HG02623 (cell line): Measurements from ENCODE around the gene SAMD4A.

ENCODE experiments used
- ATAC-seq: cut with Tn5 transposase; IDR thresholded peaks from one replicate; pipeline ENCODE4 v1.9.1; 2021; ENCODE audit warnings: moderate library complexity; ENCODE audit not compliant: unreplicated experiment

Gene SAMD4A

GRCh38 chr14:54564868-54565784 lies 1.8 kb upstream of the SAMD4A start:
- ATAC-seq: peak; percentile 31

GRCh38 chr14:54565785-54566409 lies 1.0 kb upstream of the SAMD4A start:
- ATAC-seq: peak; percentile 41

DNA sequence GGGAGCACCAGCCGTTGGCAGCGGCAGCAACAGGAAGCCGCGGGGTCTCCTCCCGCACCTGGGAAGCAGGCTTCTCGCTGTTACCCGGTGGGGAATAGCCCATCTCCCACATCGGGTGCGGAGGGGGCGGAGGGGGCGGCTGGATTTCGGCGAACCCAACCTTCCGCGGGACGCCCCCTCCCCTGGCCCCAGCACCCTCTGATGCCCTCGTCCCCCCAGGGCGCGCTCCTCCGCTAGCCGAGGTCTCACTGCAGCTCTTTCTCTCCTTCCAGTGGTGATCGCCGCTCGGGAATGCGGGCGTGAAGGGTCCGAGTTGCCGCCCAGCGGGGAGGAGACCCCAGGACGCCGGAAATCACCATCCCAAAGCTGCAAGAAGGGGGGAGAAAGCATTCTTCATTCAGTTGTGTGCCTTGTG lies 303 bp downstream of the SAMD4A start:
- ATAC-seq: no peak

DNA sequence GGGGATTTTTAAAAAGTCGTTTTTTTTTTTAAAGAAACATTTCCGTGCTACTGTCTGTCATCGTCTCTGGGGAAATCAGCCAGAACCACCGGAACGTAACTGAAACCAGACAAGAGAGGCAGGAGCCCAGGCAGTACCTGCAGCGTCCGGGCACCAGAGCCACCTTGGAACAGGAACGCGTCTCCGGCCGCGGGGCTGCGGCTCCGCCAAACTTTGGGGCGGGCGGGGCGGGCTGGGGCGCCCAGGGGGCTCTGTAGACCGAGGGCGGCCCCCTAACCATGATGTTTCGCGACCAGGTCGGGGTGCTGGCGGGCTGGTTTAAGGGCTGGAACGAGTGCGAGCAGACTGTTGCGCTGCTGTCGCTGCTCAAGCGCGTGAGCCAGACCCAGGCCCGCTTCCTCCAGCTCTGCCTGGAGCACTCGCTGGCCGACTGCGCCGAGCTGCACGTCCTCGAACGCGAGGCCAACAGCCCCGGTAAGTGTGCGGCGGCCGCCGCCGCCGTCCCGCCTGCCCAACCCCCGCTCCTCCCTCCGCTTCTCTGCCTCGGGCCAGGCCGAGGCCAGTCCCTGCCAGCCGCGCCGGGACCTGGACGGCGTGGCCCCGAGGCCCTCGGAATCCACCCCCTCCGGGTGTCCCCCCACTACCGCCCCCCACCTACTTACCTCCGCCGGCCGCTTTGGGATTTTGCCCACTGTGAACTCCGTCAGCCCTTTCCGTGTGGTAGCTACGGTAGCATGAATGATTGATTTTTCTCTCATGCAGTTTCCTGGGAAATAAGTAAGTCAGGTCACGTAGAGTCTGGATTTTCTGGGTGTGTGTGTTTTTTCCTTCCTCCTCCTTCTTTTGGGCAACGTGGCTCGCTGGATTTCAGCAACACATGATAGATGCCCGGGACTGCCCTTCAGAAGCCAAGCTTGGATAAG lies 972 bp downstream of the SAMD4A start:
- no peak for ATAC-seq

DNA sequence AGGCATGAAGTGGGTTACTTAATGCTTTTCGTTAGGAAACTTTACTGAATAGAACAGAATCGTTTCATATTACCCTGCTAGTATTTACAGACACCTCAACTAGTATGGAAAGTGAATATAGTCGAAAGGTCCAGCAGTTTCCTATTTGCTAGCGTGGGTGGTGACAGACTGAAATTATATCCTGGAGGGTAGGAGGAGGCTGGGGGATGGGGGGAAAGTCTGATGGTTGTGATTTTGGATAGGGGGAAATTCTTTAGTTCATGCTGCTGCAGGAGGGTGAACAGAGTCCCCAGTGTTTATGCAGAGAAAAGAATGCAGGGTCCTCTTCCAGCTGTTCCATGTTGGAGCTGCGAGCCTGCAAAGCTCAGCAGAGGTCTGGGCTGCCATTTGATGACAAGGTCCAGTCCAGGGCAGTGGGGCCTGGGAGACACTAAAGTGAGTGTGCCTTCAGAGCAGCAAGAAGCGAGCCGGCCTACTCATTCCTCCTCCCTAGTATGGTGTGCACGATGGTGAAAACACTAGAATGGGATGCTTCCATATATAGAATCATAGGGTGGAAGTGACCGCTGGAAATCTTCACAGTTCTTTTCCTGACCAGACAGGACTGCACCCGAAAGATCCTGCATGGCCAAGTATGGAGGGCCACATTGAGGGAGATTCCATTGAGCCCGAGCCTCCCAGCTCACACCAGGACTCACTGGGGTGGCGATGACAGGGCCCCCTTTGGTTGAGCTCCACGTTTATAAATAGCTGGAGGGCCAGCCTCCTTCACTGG lies 2.1 kb downstream of the SAMD4A start:
- no peak for ATAC-seq

GRCh38 chr14:54570047-54570446 lies 3.1 kb downstream of the SAMD4A start:
- no peak for ATAC-seq

- no peak for ATAC-seq
Measured at GRCh38 chr14:54570631-54571415, 3.9 kb downstream of the SAMD4A start.

DNA sequence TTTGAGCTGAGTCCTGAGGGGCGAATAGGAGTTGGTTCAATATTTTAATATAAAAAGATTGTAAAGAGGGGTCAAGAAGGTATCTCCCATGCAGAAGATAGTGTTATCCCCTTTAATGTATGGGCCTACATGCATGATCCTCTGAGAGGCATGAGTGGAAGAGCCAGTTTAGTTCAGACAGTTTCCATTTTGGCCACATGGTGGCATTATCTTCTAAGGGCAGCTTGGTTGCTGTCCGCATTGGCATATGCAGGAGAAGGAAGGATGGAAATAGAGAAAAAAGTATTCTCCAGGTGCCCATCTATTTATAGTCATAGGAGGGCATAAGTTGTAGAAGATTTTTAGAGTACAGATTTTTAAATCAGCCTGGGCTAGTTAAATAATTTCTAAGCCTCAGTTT lies 5.4 kb downstream of the SAMD4A start:
- no peak for ATAC-seq

DNA sequence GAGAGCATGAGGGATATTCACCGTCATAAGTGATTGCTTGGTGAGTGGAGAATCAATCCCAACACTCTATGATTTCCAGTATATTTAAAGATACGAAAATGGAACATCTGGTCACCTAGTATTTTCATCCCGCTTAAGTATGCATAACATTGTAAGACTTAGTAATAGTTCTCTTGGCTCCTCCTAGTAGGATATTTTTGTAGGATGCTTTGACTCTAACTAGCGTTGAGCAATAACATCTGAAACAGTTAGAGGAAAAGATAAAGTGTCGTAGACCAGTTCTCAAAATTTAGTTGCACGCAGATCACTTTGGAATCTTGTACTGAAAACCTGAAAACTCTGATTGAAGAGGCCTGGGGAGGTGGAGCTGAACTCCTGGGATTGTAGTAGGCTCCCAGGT lies 7.6 kb downstream of the SAMD4A start:
- ATAC-seq: no peak

GRCh38 chr14:54577494-54577893 lies 10.6 kb downstream of the SAMD4A start:
- no peak for ATAC-seq

DNA sequence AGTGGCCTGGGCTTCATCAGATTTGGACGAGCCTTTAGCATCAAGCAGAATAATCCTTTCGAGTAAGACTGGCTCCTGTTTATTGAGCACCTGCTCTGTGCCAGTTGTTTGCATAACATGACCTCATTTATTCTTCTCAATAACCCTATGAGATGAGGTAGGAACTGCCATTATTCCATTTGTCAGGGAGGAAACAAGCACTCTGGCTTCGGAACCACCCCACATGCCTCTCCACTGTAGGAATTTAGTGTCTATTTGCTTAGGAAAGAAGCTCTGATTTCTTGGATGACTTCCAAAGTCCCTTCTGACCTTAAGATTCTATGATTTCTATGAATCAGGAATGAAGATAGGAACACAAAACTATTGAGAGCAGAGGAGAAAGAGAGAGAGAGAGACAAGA lies 11.0 kb downstream of the SAMD4A start:
- no peak for ATAC-seq

DNA sequence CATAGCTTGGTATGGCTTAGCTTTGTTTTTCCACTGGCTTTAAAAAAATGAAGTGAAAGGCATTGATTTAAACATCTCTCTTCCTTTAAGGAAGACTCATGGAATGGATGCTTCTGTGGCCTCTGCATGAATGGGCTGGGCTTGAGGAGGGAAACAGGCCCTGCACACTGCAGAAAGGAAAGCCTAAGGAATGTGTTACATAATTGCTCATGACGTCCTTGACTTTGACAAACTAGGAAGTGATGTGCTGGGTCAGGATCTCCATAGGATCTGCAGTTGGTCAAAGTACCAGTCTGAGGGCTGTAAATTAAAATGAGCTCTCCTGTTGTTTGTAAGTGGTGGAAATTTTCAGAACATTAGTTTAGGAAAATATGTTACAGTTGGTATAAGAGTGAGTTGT lies 12.7 kb downstream of the SAMD4A start:
- no peak for ATAC-seq

- ATAC-seq: no peak
Measured at GRCh38 chr14:54580933-54581332, 14.0 kb downstream of the SAMD4A start.

DNA sequence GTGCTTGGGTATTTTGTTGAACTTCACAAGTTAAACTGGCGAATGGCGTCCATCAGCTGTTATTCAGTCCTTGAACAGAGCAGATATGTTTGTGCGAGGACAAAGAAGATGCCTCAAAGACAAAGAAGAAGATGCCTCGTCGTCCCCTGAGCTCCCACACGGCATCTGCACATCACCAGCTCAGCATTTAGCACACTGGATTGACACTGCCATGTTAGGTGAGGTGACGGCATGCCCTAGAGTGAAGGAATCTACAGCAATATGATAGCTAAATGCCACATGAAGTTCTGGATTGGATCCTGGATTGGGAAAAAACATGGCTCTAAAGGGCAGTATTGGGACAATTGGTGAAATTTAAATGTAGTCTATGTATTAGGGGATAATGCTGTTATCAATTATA lies 15.4 kb downstream of the SAMD4A start:
- no peak for ATAC-seq

GRCh38 chr14:54584097-54584496 lies 17.2 kb downstream of the SAMD4A start:
- no peak for ATAC-seq

GRCh38 chr14:54585214-54585613 lies 18.3 kb downstream of the SAMD4A start:
- no peak for ATAC-seq

GRCh38 chr14:54589076-54589475 lies 22.1 kb downstream of the SAMD4A start:
- ATAC-seq: no peak

DNA sequence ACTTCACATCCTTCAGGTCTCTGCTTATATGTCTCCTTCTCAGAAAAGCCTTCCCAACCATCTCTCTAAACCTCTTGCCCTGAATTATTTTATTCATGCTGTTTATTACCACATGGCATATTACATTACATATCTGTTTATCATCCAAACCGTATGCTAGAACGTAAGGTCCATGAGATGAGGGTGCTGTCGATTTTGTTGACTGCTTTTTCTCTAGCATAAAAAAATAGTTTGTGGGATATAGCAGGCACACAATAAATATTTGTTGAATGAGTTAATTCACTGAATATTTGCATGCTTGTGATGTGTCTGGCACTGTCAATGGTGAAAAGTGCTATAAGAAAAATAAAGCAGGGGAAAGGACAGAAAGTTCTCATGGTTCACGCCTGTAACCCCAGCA lies 22.9 kb downstream of the SAMD4A start:
- no peak for ATAC-seq

DNA sequence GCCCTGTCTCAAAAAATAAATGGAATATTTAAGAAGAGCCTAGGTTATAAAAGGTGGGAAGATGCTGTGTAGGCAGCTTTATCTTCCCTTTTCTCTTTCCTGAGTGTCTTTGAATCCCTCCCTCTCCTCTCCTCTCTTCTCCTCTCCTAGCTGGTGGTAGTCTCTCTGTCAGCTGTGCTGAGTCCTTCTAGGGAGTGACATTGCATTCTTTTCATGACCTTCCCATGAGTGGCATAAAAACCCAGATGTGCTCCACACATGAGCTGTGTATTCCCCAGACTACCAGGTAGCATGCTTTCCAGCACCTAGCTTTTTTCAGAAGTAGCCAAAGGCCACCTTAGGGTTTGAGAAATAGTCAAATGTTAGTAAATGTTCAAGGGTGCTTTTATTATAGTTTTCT lies 23.6 kb downstream of the SAMD4A start:
- ATAC-seq: no peak

GRCh38 chr14:54591461-54591860 lies 24.5 kb downstream of the SAMD4A start:
- ATAC-seq: no peak
